ENCODE data around the gene TSFM. TPM values are rescaled to one million over a fixed set of nuclear protein-coding genes. Genes with fewer than 3 reads are reported as not detected.

The TSFM gene
- total RNA-seq, 1 donor from 2014 or later, result 24.8 TPM

GRCh38 chr12:57834086-57834876 is 51.7 kb downstream of the TSFM start:
- DNase-seq (ENCODE audit: low read depth), result no peak

GRCh38 chr12:57835366-57836288 is 53.0 kb downstream of the TSFM start:
- no peak for DNase-seq (ENCODE audit: low read depth)

- peak; percentile 43 for DNase-seq (ENCODE audit: low read depth)
Observed at GRCh38 chr12:57836442-57837375, 54.1 kb downstream of the TSFM start.

- no peak for DNase-seq (ENCODE audit: low read depth)
Observed at GRCh38 chr12:57837864-57838562, 55.4 kb downstream of the TSFM start.

- no peak for DNase-seq (ENCODE audit: low read depth)
Observed at GRCh38 chr12:57838594-57839302, 56.2 kb downstream of the TSFM start.

- no peak for DNase-seq (ENCODE audit: low read depth)
Observed at GRCh38 chr12:57839996-57840395, 57.4 kb downstream of the TSFM start.

- DNase-seq (ENCODE audit: low read depth), result no peak
Observed at GRCh38 chr12:57840726-57841125, 58.1 kb downstream of the TSFM start.

GRCh38 chr12:57841445-57841844 is 58.9 kb downstream of the TSFM start:
- no peak for DNase-seq (ENCODE audit: low read depth)

GRCh38 chr12:57842342-57843294 is 60.0 kb downstream of the TSFM start:
- DNase-seq (ENCODE audit: low read depth), result no peak

- DNase-seq (ENCODE audit: low read depth), result peak; percentile 89
Observed at GRCh38 chr12:57844709-57845477, 62.3 kb downstream of the TSFM start.

GRCh38 chr12:57845478-57846284 is 63.1 kb downstream of the TSFM start:
- no peak for DNase-seq (ENCODE audit: low read depth)

GRCh38 chr12:57846285-57846576 is 63.6 kb downstream of the TSFM start:
- DNase-seq (ENCODE audit: low read depth), result no peak

- peak; percentile 93 for DNase-seq (ENCODE audit: low read depth)
Observed at GRCh38 chr12:57846577-57847319, 64.2 kb downstream of the TSFM start, which contains the start of gene CTDSP2. CTDSP2 (minus strand) TSS chr12:57846729; CDS start chr12:57846435, 294 bp downstream.

Data from renal cortical epithelial cell (primary cell).